HepG2 (cell line): Measurements from ENCODE around the gene CTBP1. TPM values are rescaled to one million over a fixed set of nuclear protein-coding genes. Genes with fewer than 3 reads are reported as not detected.

Source experiments
- ATAC-seq: fragments of 200-7000 bp; cut with Tn5 transposase; 3 replicates; pipeline ENCODE4 v1.9.1; 2020; ENCODE audit warnings: mild to moderate bottlenecking, moderate library complexity
- BruUV-seq: library from RNA; stranded (reverse); fragments of 400-500 nt; replicated peaks from 2 replicates; lab custom pipeline; 2021; lab: Mats Ljungman, UMichigan
- CTCF ChIA-PET: fragments of 300-600 bp; formaldehyde crosslinking; extraction: SDS; loops from one replicate; lab custom pipeline; 2021; ENCODE audit warnings: low total read pairs, inconsistent platforms, low intra/inter-chr PET ratio; lab: Yijun Ruan, JAX
- POLR2A ChIA-PET: fragments of 350-600 bp; sonication (Branson Sonifier 250); formaldehyde crosslinking; loops from one replicate; lab custom pipeline; 2020; ENCODE audit warnings: antibody characterized with exemption, inconsistent platforms; lab: Yijun Ruan, JAX
- DNase-seq: peaks from one replicate; pipeline ENCODE4 v3.0.0-alpha.2; 2015; ENCODE audit warnings: low spot score
- FAIRE-seq: peaks from 3 replicates; lab custom pipeline; 2011; peaks lifted over from hg19 to GRCh38; lab: Jason Lieb, UNC
- H2AFZ ChIP-seq: one replicate; pipeline ENCODE4 v1.6.1; 2011; ENCODE audit warnings: low read length, inconsistent platforms
- H3K27ac ChIP-seq: fragments of 300-600 bp; 3 replicates; pipeline ENCODE4 v1.8.0; 2011; ENCODE audit warnings: mixed run types, mild to moderate bottlenecking, mixed read lengths, low read length, inconsistent platforms; ENCODE audit not compliant: insufficient read depth; ENCODE audit errors: extremely low read length
- H3K27me3 ChIP-seq, 2 experiments: fragments of 200-600 bp in 1 of 2; 2 replicates in 1 of 2; 3 replicates in 1 of 2; pipeline versions ENCODE4 v1.6.0 to v1.8.0; 2011; ENCODE audit warnings: low read length in 2 of 2, mild to moderate bottlenecking in 2 of 2, moderate library complexity in 2 of 2, inconsistent platforms in 1 of 2; ENCODE audit not compliant: insufficient read depth in 2 of 2, control insufficient read depth in 1 of 2
- H3K36me3 ChIP-seq, 2 experiments: fragments of 200-600 bp in 1 of 2; replicated peaks in 1 of 2; 2 replicates in 1 of 2; 3 replicates in 1 of 2; pipeline versions ENCODE4 v1.5.1 to v1.8.0; 2011; ENCODE audit warnings: low read length in 2 of 2, inconsistent platforms in 1 of 2; ENCODE audit not compliant: insufficient read depth in 2 of 2, control insufficient read depth in 1 of 2
- H3K4me1 ChIP-seq: 2 replicates; pipeline ENCODE4 v1.5.1; 2012; ENCODE audit warnings: low read length, inconsistent platforms; ENCODE audit not compliant: insufficient read depth
- H3K4me2 ChIP-seq: 2 replicates; pipeline ENCODE4 v1.6.0; 2011; ENCODE audit warnings: low read depth, low read length, inconsistent platforms
- H3K4me3 ChIP-seq, 3 experiments: fragments of 200-600 bp in 1 of 3; sonication (generic), shearing (Covaris generic) in 1 of 3; replicated peaks in 1 of 3; 2 replicates each; pipeline ENCODE4 v1.5.1; 2011 to 2016; ENCODE audit warnings: low read length in 3 of 3, inconsistent platforms in 2 of 3, low read depth in 2 of 3, mild to moderate bottlenecking in 2 of 3, control low read depth in 1 of 3, mixed read lengths in 1 of 3; ENCODE audit not compliant: insufficient read depth in 1 of 3
- H3K79me2 ChIP-seq: one replicate; pipeline ENCODE4 v1.6.1; 2011; ENCODE audit warnings: low read length, inconsistent platforms; ENCODE audit not compliant: insufficient read depth
- H3K9ac ChIP-seq: 2 replicates; pipeline ENCODE4 v1.6.0; 2011; ENCODE audit warnings: mild to moderate bottlenecking, low read depth, low read length, inconsistent platforms; ENCODE audit not compliant: insufficient read depth
- H3K9me3 ChIP-seq: 2 replicates; pipeline ENCODE4 v1.5.1; 2012; ENCODE audit warnings: mild to moderate bottlenecking, low read length
- H4K20me1 ChIP-seq: 2 replicates; pipeline ENCODE4 v1.6.0; 2011; ENCODE audit warnings: inconsistent platforms, mild to moderate bottlenecking, low read length, moderate library complexity; ENCODE audit not compliant: insufficient read depth
- DMTF1 ChIP-seq: sonication (generic); formaldehyde crosslinking; IDR thresholded peaks from 2 replicates; pipeline ENCODE4 v1.4.0; 2020; ENCODE audit warnings: mild to moderate bottlenecking, missing genetic modification reagents
- KDM5B ChIP-seq: sonication (generic); formaldehyde crosslinking; IDR thresholded peaks from 2 replicates; pipeline ENCODE4 v1.4.0; 2020; ENCODE audit warnings: missing genetic modification reagents, mild to moderate bottlenecking, borderline replicate concordance
- MED13 ChIP-seq: sonication (generic); formaldehyde crosslinking; IDR thresholded peaks from 2 replicates; pipeline ENCODE4 v1.5.0; 2020; ENCODE audit warnings: missing genetic modification reagents
- MIER3 ChIP-seq: IDR thresholded peaks from 2 replicates; pipeline ENCODE4 v1.6.1; 2016; ENCODE audit warnings: missing compliant biosample characterization, borderline replicate concordance
- NKX3-1 ChIP-seq: sonication (generic); formaldehyde crosslinking; IDR thresholded peaks from 2 replicates; pipeline ENCODE4 v1.5.0; 2020; ENCODE audit warnings: missing genetic modification reagents
- PAF1 ChIP-seq: IDR thresholded peaks from 2 replicates; pipeline ENCODE4 v1.6.1; 2016; ENCODE audit warnings: missing genetic modification reagents, missing compliant biosample characterization
- SNAI1 ChIP-seq: sonication (generic); formaldehyde crosslinking; IDR thresholded peaks from 2 replicates; pipeline ENCODE4 v1.5.0; 2020; ENCODE audit warnings: mild to moderate bottlenecking, missing genetic modification reagents, borderline replicate concordance
- TFDP2 ChIP-seq: sonication (generic); formaldehyde crosslinking; IDR thresholded peaks from 2 replicates; pipeline ENCODE4 v1.4.0; 2020; ENCODE audit warnings: missing genetic modification reagents
- THAP9 ChIP-seq: sonication (generic); formaldehyde crosslinking; IDR thresholded peaks from 2 replicates; pipeline ENCODE4; 2020; ENCODE audit warnings: missing genetic modification reagents, mild to moderate bottlenecking, borderline replicate concordance
- YEATS2 ChIP-seq: sonication (generic); formaldehyde crosslinking; IDR thresholded peaks from 2 replicates; pipeline ENCODE4 v1.4.0; 2020; ENCODE audit warnings: missing genetic modification reagents, borderline replicate concordance
- ZC3H13 ChIP-seq: sonication (generic); formaldehyde crosslinking; IDR thresholded peaks from 2 replicates; pipeline ENCODE4 v1.8.1; 2023; ENCODE audit warnings: mild to moderate bottlenecking, missing genetic modification reagents, moderate library complexity
- ZFP62 ChIP-seq: sonication (generic); formaldehyde crosslinking; IDR thresholded peaks from 2 replicates; pipeline ENCODE4 v1.4.0; 2020; ENCODE audit warnings: missing genetic modification reagents
- ZFX ChIP-seq: sonication (generic); formaldehyde crosslinking; IDR thresholded peaks from 2 replicates; pipeline ENCODE4 v1.4.0; 2020; ENCODE audit warnings: mild to moderate bottlenecking, low read depth, missing genetic modification reagents, moderate library complexity
- ZMYM2 ChIP-seq: sonication (generic); formaldehyde crosslinking; IDR thresholded peaks from 2 replicates; pipeline ENCODE4 v1.8.0; 2022; ENCODE audit warnings: mild to moderate bottlenecking, missing genetic modification reagents
- ZNF644 ChIP-seq: IDR thresholded peaks from 2 replicates; pipeline ENCODE4 v1.6.1; 2016; ENCODE audit warnings: low read depth
- ZNF83 ChIP-seq: sonication (generic); formaldehyde crosslinking; IDR thresholded peaks from 2 replicates; pipeline ENCODE4 v1.4.0; 2020; ENCODE audit warnings: missing genetic modification reagents, mild to moderate bottlenecking, borderline replicate concordance
- ZNF883 ChIP-seq: sonication (generic); formaldehyde crosslinking; IDR thresholded peaks from 2 replicates; pipeline ENCODE4 v1.5.1; 2020; ENCODE audit warnings: mild to moderate bottlenecking, missing genetic modification reagents; ENCODE audit errors: not compliant biosample characterization
- WGBS: methylation state at CpG from one replicate; pipeline ENCODE4 v1.1.6; 2017; ENCODE audit warnings: low lambda C conversion rate; 5-methylcytosine and 5-hydroxymethylcytosine counted together
- in situ Hi-C: cut with HindIII; loops from 2 replicates; pipeline ENCODE4 v1.10.0; 2017; ENCODE audit warnings: low pct_unique_long_range_greater_than_20kb; ENCODE audit not compliant: extremely low pct_ligation_motif_present
- intact Hi-C: fragments of 100-400 bp; cut with micrococcal nuclease; formaldehyde crosslinking; loops from one replicate; pipeline ENCODE4 v1.10.0; 2022; ENCODE audit not compliant: unreplicated experiment
- polyA plus RNA-seq, 8 experiments: library from polyadenylated mRNA; depleted of rRNA in 3 of 8; stranded (reverse) in 7 of 8; unstranded in 1 of 8; fragments of >200 nt; fragmentation: Illumina TruSeq in 4 of 8; extraction: Trizol in 4 of 8; gene quantifications; 2 replicates each; pipeline versions ENCODE4 v1.2.1 to v1.2.3, GENCODE V29; 2011 to 2016; ENCODE audit warnings: low read depth in 4 of 8, missing spikeins in 1 of 8, mixed read lengths in 1 of 8; ENCODE audit not compliant: insufficient read depth in 1 of 8
- total RNA-seq, 5 experiments: library from RNA; depleted of rRNA; stranded (reverse); fragments of >200 nt; fragmentation: Illumina TruSeq; extraction: Trizol; gene quantifications; 2 replicates each; pipeline ENCODE4 v1.2.3, GENCODE V29; 2016; ENCODE audit warnings: low read depth in 1 of 5

CTBP1 gene
- total and polyA plus RNA-seq, 2 of the 13 experiments (the other 11 are each of a cell fraction or from before 2014, with no cell fraction given): 78.5 to 112 TPM

GRCh38 chr4:1265351-1265750 is 16.4 kb upstream of the CTBP1 start:
- FAIRE-seq (no peak), ATAC-seq (no peak), DNase-seq (no peak)
- Histone ChIP-seq H3K27me3 (no peaks in the 10 kb centered on the region; a peak in 1 of 5 replicates), H3K36me3 (no peaks in the 10 kb centered on the region), H3K27ac (no peak overlapping the region), H4K20me1 (no peaks in the 10 kb centered on the region), H3K9ac (no peak overlapping the region), H3K9me3 (peaks cover 4% of the 10 kb centered on the region; the same call in 1 of the 2 replicates)
- WGBS: 83% methylated on average over 1 of the region's 11 CpGs
- BruUV-seq: no TSS peak
- CTCF ChIA-PET: no interaction called here
- TF ChIP-seq ZFX (CRISPR knock-in tag) (no peak), TFDP2 (CRISPR knock-in tag) (no peak), NKX3-1 (CRISPR knock-in tag) (no peak), MED13 (CRISPR knock-in tag) (no peak), ZNF83 (CRISPR knock-in tag) (no peak), SNAI1 (no peak), THAP9 (CRISPR knock-in tag) (no peak), YEATS2 (CRISPR knock-in tag) (no peak), PAF1 (CRISPR knock-in tag) (no peak), ZNF644 (CRISPR knock-in tag) (no peak), MIER3 (CRISPR knock-in tag) (no peak), DMTF1 (no peak), ZC3H13 (CRISPR knock-in tag) (no peak), ZFP62 (CRISPR knock-in tag) (no peak), ZMYM2 (CRISPR knock-in tag) (no peak), ZNF883 (CRISPR knock-in tag) (no peak), KDM5B (no peak)
- TF ChIP-seq, all 625 proteins: peak for 0
- intact Hi-C loops (no loop called here), in situ Hi-C loops (loop anchor here (5.0 kb wide), 1 partner anchor 133 kb away; no protein-coding TSS in a partner anchor)
- no peak overlapping the region for H2AFZ ChIP-seq
- H3K79me2 ChIP-seq: no peaks in the 10 kb centered on the region
- no peak overlapping the region for H3K4me2 ChIP-seq
- H3K4me3 ChIP-seq: no peak overlapping the region
- H3K4me1 ChIP-seq: no peaks in the 10 kb centered on the region
- POLR2A ChIA-PET: no interaction called here
